SJSA1 (cell line): ENCODE results near the gene TERB2. TPM values are rescaled to one million over a fixed set of nuclear protein-coding genes. Genes with fewer than 3 reads are reported as not detected.
"Not testable (repeated sequence)": the region's sequence is repeated elsewhere in the genome, so short reads cannot be mapped to it uniquely, and the experiment has no call there.

ENCODE experiments used
- DNase-seq, 2 experiments: peaks; one replicate each; pipeline ENCODE4 v3.0.0-alpha.2; 2015 to 2020; ENCODE audit warnings: low spot score in 2 of 2, low read depth in 1 of 2
- H3K27ac ChIP-seq: fragments of 250-450 bp; sonication (Bioruptor Pico); 2 replicates; pipeline ENCODE4 v1.5.1; 2020; ENCODE audit warnings: mild to moderate bottlenecking, moderate library complexity
- H3K27me3 ChIP-seq: fragments of 250-450 bp; sonication (Bioruptor Pico); replicated peaks from 2 replicates; pipeline ENCODE4 v1.5.1; 2020; ENCODE audit warnings: mild to moderate bottlenecking, moderate library complexity
- H3K36me3 ChIP-seq: fragments of 250-450 bp; sonication (Bioruptor Pico); 2 replicates; pipeline ENCODE4 v1.5.1; 2020; ENCODE audit warnings: mild to moderate bottlenecking
- H3K4me1 ChIP-seq: fragments of 250-450 bp; sonication (Bioruptor Pico); replicated peaks from 2 replicates; pipeline ENCODE4 v1.6.1; 2021; ENCODE audit warnings: mild to moderate bottlenecking
- H3K4me3 ChIP-seq: fragments of 250-450 bp; sonication (Bioruptor Pico); 2 replicates; pipeline ENCODE4 v1.5.1; 2020; ENCODE audit warnings: mild to moderate bottlenecking
- H3K9me3 ChIP-seq: fragments of 250-450 bp; sonication (Bioruptor Pico); replicated peaks from 2 replicates; pipeline ENCODE4 v1.5.1; 2020; ENCODE audit warnings: mild to moderate bottlenecking
- total RNA-seq: library from RNA; depleted of rRNA; stranded (reverse); fragments of >200 nt; shearing (Covaris generic); gene quantifications from 2 replicates; pipeline ENCODE4 v1.2.3, GENCODE V29; 2014

The TERB2 gene
- total RNA-seq, 1 experiment from 2014 or later = not detected

DNA sequence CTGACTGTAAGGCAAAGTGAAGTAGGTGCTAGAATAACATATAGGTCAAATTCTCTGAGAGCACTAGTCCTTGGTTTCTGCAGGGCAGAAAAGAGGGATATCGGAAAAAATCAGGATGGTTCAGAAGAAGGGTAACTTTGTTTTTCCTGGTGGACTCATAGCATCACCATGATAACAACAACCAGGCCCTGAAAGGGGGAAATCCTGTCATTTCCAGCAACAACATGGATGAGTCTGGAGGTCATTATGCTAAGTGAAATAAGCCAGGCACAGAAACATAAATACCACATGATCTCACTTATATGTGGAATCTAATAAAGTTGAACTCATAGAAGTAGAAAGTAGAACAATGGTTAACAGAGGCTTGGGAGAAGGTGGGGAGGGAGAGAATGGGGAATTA, 27.7 kb downstream of the TERB2 start:
- not testable (repeated sequence) for H3K36me3 ChIP-seq, H3K27me3 ChIP-seq, DNase-seq, H3K9me3 ChIP-seq, H3K4me1 ChIP-seq, H3K4me3 ChIP-seq, H3K27ac ChIP-seq

GRCh38 chr15:44986346-44987055, 30.0 kb downstream of the TERB2 start:
- DNase-seq, H3K4me3 ChIP-seq, H3K9me3 ChIP-seq, H3K4me1 ChIP-seq, H3K27ac ChIP-seq, H3K27me3 ChIP-seq, H3K36me3 ChIP-seq: not testable (repeated sequence)

GRCh38 chr15:44987711-44988110, 31.2 kb downstream of the TERB2 start:
- not testable (repeated sequence) for H3K36me3 ChIP-seq, H3K9me3 ChIP-seq, H3K4me1 ChIP-seq, H3K27me3 ChIP-seq, DNase-seq, H3K4me3 ChIP-seq, H3K27ac ChIP-seq

DNA sequence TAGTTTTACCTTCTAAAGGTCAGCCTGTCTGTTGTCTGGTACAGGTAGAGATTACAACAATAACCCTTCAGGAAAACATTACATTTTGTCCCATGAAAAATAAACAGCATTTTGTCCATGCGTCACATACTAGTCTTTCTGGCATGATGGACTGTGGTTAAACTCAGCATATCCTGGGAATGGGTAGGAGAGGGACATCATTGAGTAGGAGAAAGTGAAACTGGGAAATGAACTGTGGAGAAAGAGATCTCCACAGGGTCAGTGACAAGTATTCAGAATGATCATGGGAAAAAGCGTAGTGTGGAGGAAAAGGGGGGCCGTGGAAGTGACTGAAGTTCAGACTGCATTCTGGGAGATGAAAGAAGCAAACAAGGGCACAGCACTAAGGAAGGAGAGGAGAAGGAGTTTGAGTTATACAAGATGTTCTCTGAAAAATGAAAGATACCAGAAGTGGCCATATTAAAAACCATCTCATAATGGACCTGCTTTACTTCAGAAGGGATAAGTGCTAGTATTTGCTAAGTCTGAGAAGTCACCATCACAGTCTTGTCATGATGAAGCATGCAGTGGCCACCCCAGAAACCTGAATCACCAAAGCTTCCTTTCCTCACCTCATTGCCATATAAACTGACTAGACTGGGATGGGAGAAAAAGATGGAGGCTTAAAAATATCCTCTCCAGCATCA, 31.8 kb downstream of the TERB2 start:
- not testable (repeated sequence) for H3K36me3 ChIP-seq, H3K27ac ChIP-seq, DNase-seq, H3K4me3 ChIP-seq, H3K9me3 ChIP-seq, H3K27me3 ChIP-seq, H3K4me1 ChIP-seq

GRCh38 chr15:44988870-44989219, 32.4 kb downstream of the TERB2 start:
- H3K9me3 ChIP-seq, H3K4me1 ChIP-seq, H3K27ac ChIP-seq, H3K36me3 ChIP-seq, H3K4me3 ChIP-seq, H3K27me3 ChIP-seq, DNase-seq: not testable (repeated sequence)

DNA sequence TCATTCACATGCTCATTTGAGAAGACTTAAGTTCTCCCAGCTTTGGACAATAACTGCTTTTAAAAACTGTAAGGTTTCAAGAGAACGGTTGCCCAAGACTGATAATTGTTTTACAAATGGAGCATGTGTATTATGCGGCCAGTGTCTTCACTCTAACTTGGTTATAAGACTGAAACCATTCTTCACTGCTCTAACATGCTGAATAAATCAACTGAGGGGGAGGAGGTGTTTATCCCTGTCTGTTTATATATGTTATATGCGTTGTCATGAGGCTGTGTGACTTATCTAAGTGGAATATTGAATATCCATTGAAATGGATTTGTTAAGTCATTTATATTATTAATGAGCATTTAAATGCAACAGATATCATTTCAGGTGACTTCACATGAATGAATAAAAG, 41.1 kb downstream of the TERB2 start:
- H3K27me3 ChIP-seq, H3K9me3 ChIP-seq, H3K36me3 ChIP-seq, H3K27ac ChIP-seq, DNase-seq, H3K4me3 ChIP-seq, H3K4me1 ChIP-seq: not testable (repeated sequence)

DNA sequence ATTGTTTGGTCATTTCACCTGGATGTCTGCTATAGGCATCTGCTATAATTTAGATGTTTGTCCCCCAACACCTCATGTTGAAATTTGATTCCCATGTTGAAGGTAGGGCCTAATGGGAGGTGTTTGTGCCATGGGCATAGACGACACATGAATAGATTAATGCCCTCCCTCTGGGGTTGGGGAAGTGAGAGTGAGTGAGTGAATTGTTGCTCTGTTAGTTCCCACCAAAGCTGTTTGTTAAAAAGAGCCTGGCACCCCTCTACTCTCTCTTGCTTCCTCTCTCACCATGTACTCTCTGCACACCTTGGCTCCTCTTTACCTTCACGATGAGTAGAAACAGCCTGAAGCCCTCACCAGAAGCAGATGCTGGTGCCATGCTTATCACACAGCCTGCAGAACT, 42.6 kb downstream of the TERB2 start:
- Histone ChIP-seq H3K9me3 (no peaks in the 10 kb centered on the region), H3K27me3 (no peaks in the 10 kb centered on the region), H3K4me1 (no peaks in the 10 kb centered on the region), H3K36me3 (no peaks in the 10 kb centered on the region), H3K4me3 (no peak overlapping the region), H3K27ac (no peak overlapping the region)
- DNase-seq = no peak

DNA sequence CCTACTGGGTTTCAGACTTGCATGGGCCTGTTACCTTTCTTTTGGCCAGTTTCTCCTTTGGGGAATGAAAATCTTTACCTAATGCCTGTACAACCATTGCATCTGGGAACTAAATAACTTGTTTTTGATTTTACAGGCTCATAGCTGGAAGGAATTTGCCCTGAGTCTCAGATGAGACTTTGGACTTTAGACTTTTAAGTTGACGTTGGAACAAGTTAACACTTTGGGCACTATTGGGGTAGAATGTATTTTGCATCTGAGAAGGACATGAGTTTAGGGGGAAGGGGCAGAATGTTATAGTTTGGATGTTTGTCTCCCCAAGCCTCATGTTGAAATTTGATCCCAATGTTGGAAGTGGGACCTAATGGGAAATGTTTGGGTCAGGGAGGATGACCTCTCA, 44.7 kb downstream of the TERB2 start:
- not testable (repeated sequence) for H3K27me3 ChIP-seq, H3K27ac ChIP-seq, H3K4me3 ChIP-seq, DNase-seq, H3K4me1 ChIP-seq, H3K9me3 ChIP-seq, H3K36me3 ChIP-seq

- not testable (repeated sequence) for H3K27me3 ChIP-seq, H3K36me3 ChIP-seq, DNase-seq, H3K4me3 ChIP-seq, H3K27ac ChIP-seq, H3K9me3 ChIP-seq, H3K4me1 ChIP-seq
These were observed 47.4 kb downstream of the TERB2 start for GRCh38 chr15:45003731-45004410.

- not testable (repeated sequence) for H3K9me3 ChIP-seq, H3K27ac ChIP-seq, DNase-seq, H3K4me1 ChIP-seq, H3K36me3 ChIP-seq, H3K27me3 ChIP-seq, H3K4me3 ChIP-seq
These were observed 48.2 kb downstream of the TERB2 start for GRCh38 chr15:45004590-45005175.

- Histone ChIP-seq H3K27me3 (no peaks in the 10 kb centered on the region), H3K36me3 (no peaks in the 10 kb centered on the region), H3K27ac (no peak overlapping the region), H3K4me3 (no peak overlapping the region), H3K4me1 (no peaks in the 10 kb centered on the region), H3K9me3 (no peaks in the 10 kb centered on the region)
- DNase-seq = no peak
These were observed 52.6 kb downstream of the TERB2 start for GRCh38 chr15:45009046-45009445.

- H3K27ac ChIP-seq, H3K4me1 ChIP-seq, DNase-seq, H3K4me3 ChIP-seq, H3K27me3 ChIP-seq, H3K36me3 ChIP-seq, H3K9me3 ChIP-seq: not testable (repeated sequence)
These were observed 58.6 kb downstream of the TERB2 start for GRCh38 chr15:45015114-45015513.

DNA sequence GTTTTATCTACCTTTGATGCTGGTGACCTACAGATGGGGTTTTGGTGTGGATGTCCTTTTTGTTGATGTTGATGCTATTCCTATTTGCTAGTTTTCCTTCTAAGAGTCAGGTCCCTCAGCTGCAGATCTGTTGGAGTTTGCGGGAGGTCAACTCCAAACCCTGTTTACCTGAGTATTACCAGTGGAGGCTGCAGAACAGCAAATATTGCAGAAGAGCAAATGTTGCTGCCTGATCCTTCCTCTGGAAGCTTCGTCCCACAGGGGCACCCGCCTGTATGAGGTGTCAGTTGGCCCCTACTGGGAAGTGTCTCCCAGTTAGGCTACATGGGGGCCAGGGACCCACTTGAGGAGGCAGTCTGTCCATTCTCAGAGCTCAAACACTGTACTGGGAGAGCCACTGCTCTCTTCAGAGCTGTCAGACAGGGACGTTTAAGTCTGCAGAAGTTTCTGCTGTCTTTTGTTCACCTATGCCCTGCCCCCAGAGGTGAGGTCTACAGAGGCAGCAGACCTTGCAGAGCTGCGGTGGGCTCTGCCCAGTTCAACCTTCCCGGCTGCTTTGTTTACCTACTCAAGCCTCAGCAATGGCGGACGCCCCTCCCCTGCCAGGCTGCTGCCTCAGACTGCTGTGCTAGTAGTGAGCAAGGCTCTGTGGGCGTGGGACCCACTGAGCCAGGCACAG, 63.9 kb downstream of the TERB2 start:
- not testable (repeated sequence) for H3K4me3 ChIP-seq, DNase-seq, H3K27ac ChIP-seq, H3K36me3 ChIP-seq, H3K4me1 ChIP-seq, H3K9me3 ChIP-seq, H3K27me3 ChIP-seq

DNA sequence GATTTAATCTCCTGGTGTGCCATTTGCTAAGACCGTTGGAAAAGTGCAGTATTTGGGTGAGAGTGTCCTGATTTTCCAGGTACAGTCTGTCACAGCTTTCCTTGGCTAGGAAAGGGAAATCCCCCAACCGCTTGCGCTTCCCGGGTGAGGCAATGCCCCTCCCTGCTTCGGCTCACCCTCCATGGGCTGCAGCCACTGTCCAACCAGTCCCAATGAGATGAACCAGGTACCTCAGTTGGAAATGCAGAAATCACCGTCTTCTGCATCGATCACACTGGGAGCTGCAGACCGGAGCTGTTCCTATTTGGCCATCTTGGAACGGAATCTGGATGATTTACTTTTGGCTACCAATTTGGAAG, 64.4 kb downstream of the TERB2 start:
- not testable (repeated sequence) for H3K36me3 ChIP-seq, H3K4me3 ChIP-seq, H3K27ac ChIP-seq, H3K27me3 ChIP-seq, H3K9me3 ChIP-seq, H3K4me1 ChIP-seq, DNase-seq
